H1 (cell line): ENCODE data around the gene GALR2. TPM values are rescaled to one million over a fixed set of nuclear protein-coding genes. Genes with fewer than 3 reads are reported as not detected.

ENCODE experiments used
- CTCF ChIA-PET: fragments of 300-600 bp; sonication (Branson Sonifier 250); formaldehyde crosslinking; loops from one replicate; lab custom pipeline; 2021; ENCODE audit not compliant: partially characterized antibody; lab: Charles Lee
- POLR2A ChIA-PET: fragments of 300-600 bp; sonication (Branson Sonifier 250); formaldehyde crosslinking; loops from one replicate; lab custom pipeline; 2021; ENCODE audit warnings: inconsistent platforms; ENCODE audit not compliant: partially characterized antibody; lab: Charles Lee
- DNase-seq, 2 experiments: peaks; one replicate each; pipeline versions ENCODE4 v3.0.0 to v3.0.0-alpha.2; 2010 to 2022; ENCODE audit warnings: low spot score in 2 of 2, low read depth in 1 of 2, mixed read lengths in 1 of 2
- FAIRE-seq: peaks from 2 replicates; lab custom pipeline; 2011; peaks lifted over from hg19 to GRCh38; lab: Jason Lieb, UNC
- H2AFZ ChIP-seq: 2 replicates; pipeline ENCODE4 v1.8.1; 2012; ENCODE audit warnings: low read length, inconsistent platforms
- H2AK5ac ChIP-seq: 2 replicates; pipeline ENCODE4 v1.6.1; 2013; ENCODE audit warnings: low read depth, low read length
- H2BK120ac ChIP-seq: replicated peaks from 2 replicates; pipeline ENCODE3; 2013; ENCODE audit warnings: low read depth, low read length, inconsistent platforms
- H2BK12ac ChIP-seq: 2 replicates; pipeline ENCODE4 v1.6.1; 2013; ENCODE audit warnings: low read depth, low read length
- H2BK15ac ChIP-seq: 2 replicates; pipeline ENCODE4 v1.6.1; 2013; ENCODE audit warnings: low read length
- H2BK20ac ChIP-seq: 2 replicates; pipeline ENCODE4 v1.6.1; 2013; ENCODE audit warnings: low read length
- H2BK5ac ChIP-seq: 2 replicates; pipeline ENCODE4 v1.6.1; 2013; ENCODE audit warnings: low read depth, low read length
- H3K14ac ChIP-seq: 2 replicates; pipeline ENCODE4 v1.6.1; 2013; ENCODE audit warnings: inconsistent platforms; ENCODE audit not compliant: insufficient read length
- H3K18ac ChIP-seq: 2 replicates; pipeline ENCODE4 v1.6.1; 2013; ENCODE audit warnings: low read length; ENCODE audit errors: extremely low read depth
- H3K23ac ChIP-seq: 2 replicates; pipeline ENCODE4 v1.6.1; 2013; ENCODE audit warnings: inconsistent platforms; ENCODE audit not compliant: insufficient read length
- H3K23me2 ChIP-seq: 2 replicates; pipeline ENCODE4 v1.6.1; 2013; ENCODE audit warnings: low read depth, low read length
- H3K27ac ChIP-seq: 2 replicates; pipeline ENCODE4 v1.6.1; 2011; ENCODE audit warnings: low read depth, low read length, inconsistent platforms
- H3K27me3 ChIP-seq, 4 experiments: replicated peaks in 1 of 4; 1 replicate in 1 of 4; 2 replicates in 3 of 4; pipeline versions ENCODE4 v1.6.1 to v1.8.1; 2011 to 2013; ENCODE audit warnings: low read length in 3 of 4, mild to moderate bottlenecking in 3 of 4, inconsistent platforms in 2 of 4, mixed read lengths in 2 of 4, moderate library complexity in 1 of 4; ENCODE audit not compliant: control insufficient read depth in 3 of 4, insufficient read depth in 3 of 4; ENCODE audit errors: extremely low read depth in 1 of 4
- H3K36me3 ChIP-seq, 4 experiments: 2 replicates each; pipeline versions ENCODE4 v1.6.1 to v1.8.1; 2011 to 2013; ENCODE audit warnings: mild to moderate bottlenecking in 4 of 4, low read length in 3 of 4, moderate library complexity in 2 of 4, control low read depth in 1 of 4, inconsistent platforms in 1 of 4; ENCODE audit not compliant: insufficient read depth in 4 of 4, control insufficient read depth in 2 of 4
- H3K4ac ChIP-seq: replicated peaks from 2 replicates; pipeline ENCODE3; 2013; ENCODE audit warnings: low read length, low read depth, mixed read lengths, inconsistent platforms; ENCODE audit not compliant: insufficient read length
- H3K4me1 ChIP-seq, 4 experiments: replicated peaks in 1 of 4; 1 replicate in 1 of 4; 2 replicates in 3 of 4; pipeline versions ENCODE4 v1.6.1 to v1.8.1; 2011 to 2013; ENCODE audit warnings: low read length in 3 of 4, inconsistent platforms in 2 of 4, mixed read lengths in 1 of 4; ENCODE audit not compliant: insufficient read depth in 4 of 4, control insufficient read depth in 3 of 4
- H3K4me2 ChIP-seq, 2 experiments: 2 replicates each; pipeline versions ENCODE4 v1.6.1 to v1.8.1; 2011 to 2013; ENCODE audit warnings: low read depth in 2 of 2, low read length in 2 of 2, control low read depth in 1 of 2, inconsistent platforms in 1 of 2, mild to moderate bottlenecking in 1 of 2; ENCODE audit not compliant: insufficient read depth in 1 of 2
- H3K4me3 ChIP-seq, 4 experiments: fragments of 200-600, 300-600 bp in 1 of 4; sonication (generic), shearing (Covaris generic), sonication (Bioruptor Twin) in 1 of 4; 2 replicates each; pipeline versions ENCODE4 v1.5.1 to v1.8.1; 2011 to 2016; ENCODE audit warnings: low read length in 4 of 4, low read depth in 3 of 4, control low read depth in 2 of 4, inconsistent platforms in 2 of 4, mild to moderate bottlenecking in 2 of 4, mixed read lengths in 1 of 4, moderate library complexity in 1 of 4; ENCODE audit not compliant: insufficient read depth in 2 of 4; ENCODE audit errors: extremely low read depth in 1 of 4
- H3K56ac ChIP-seq: replicated peaks from 2 replicates; pipeline ENCODE3; 2013; ENCODE audit warnings: low read depth, mild to moderate bottlenecking, mixed read lengths, low read length, inconsistent platforms; ENCODE audit not compliant: insufficient read length
- H3K79me1 ChIP-seq: 2 replicates; pipeline ENCODE4 v1.6.1; 2013; ENCODE audit warnings: low read depth, low read length, control low read depth
- H3K79me2 ChIP-seq, 2 experiments: 2 replicates each; pipeline versions ENCODE4 v1.6.1 to v1.8.1; 2012 to 2013; ENCODE audit warnings: low read length in 2 of 2, mild to moderate bottlenecking in 2 of 2, inconsistent platforms in 1 of 2; ENCODE audit not compliant: insufficient read depth in 2 of 2, control insufficient read depth in 1 of 2
- H3K9ac ChIP-seq, 4 experiments: replicated peaks in 1 of 4; 1 replicate in 1 of 4; 2 replicates in 3 of 4; pipeline versions ENCODE4 v1.6.1 to v1.8.1; 2011 to 2013; ENCODE audit warnings: low read depth in 3 of 4, low read length in 3 of 4, control low read depth in 2 of 4, mild to moderate bottlenecking in 2 of 4, moderate library complexity in 2 of 4, inconsistent platforms in 1 of 4; ENCODE audit errors: extremely low read depth in 1 of 4
- H3K9me3 ChIP-seq, 2 experiments: 2 replicates each; pipeline versions ENCODE4 v1.6.1 to v1.8.1; 2012 to 2013; ENCODE audit warnings: mild to moderate bottlenecking in 2 of 2, moderate library complexity in 2 of 2, control low read depth in 1 of 2, inconsistent platforms in 1 of 2, low read depth in 1 of 2, low read length in 1 of 2, mixed read lengths in 1 of 2; ENCODE audit not compliant: insufficient read depth in 2 of 2
- H4K20me1 ChIP-seq, 2 experiments: replicated peaks in 1 of 2; 2 replicates each; pipeline versions ENCODE3 to v1.8.1; 2011 to 2013; ENCODE audit warnings: inconsistent platforms in 2 of 2, low read length in 2 of 2, mild to moderate bottlenecking in 1 of 2; ENCODE audit not compliant: insufficient read depth in 2 of 2, control insufficient read depth in 1 of 2
- H4K5ac ChIP-seq: 2 replicates; pipeline ENCODE4 v1.6.1; 2013; ENCODE audit warnings: low read length, low read depth, mixed read lengths, inconsistent platforms; ENCODE audit not compliant: insufficient read length
- H4K8ac ChIP-seq: 2 replicates; pipeline ENCODE4 v1.8.0; 2013; ENCODE audit warnings: mild to moderate bottlenecking, moderate library complexity, low read length, inconsistent platforms; ENCODE audit not compliant: insufficient read depth; ENCODE audit errors: extremely low read depth
- H4K91ac ChIP-seq: replicated peaks from 2 replicates; pipeline ENCODE3; 2013; ENCODE audit warnings: low read length, mixed read lengths, inconsistent platforms; ENCODE audit not compliant: insufficient read length
- E2F6 ChIP-seq: IDR thresholded peaks from 2 replicates; pipeline ENCODE4 v1.6.1; 2012; ENCODE audit warnings: inconsistent platforms
- HDAC2 ChIP-seq, 2 experiments: fragments of 300-600 bp in 1 of 2; sonication (generic) in 1 of 2; IDR thresholded peaks; 2 replicates each; pipeline ENCODE4 v1.6.1; 2011 to 2012; ENCODE audit warnings: low read depth in 2 of 2, low read length in 2 of 2, mild to moderate bottlenecking in 2 of 2, moderate library complexity in 2 of 2, borderline replicate concordance in 1 of 2, inconsistent platforms in 1 of 2
- KDM4A ChIP-seq: IDR thresholded peaks from one replicate; pipeline ENCODE4 v1.7.1; 2012; ENCODE audit warnings: low read depth, mild to moderate bottlenecking, moderate library complexity, low read length, inconsistent platforms; ENCODE audit not compliant: severe bottlenecking
- MAFK ChIP-seq: IDR thresholded peaks from 2 replicates; pipeline ENCODE4 v1.6.1; 2012; ENCODE audit warnings: low read depth, mild to moderate bottlenecking, improper control_type of control experiment, low read length
- NRF1 ChIP-seq: IDR thresholded peaks from 2 replicates; pipeline ENCODE4 v1.6.1; 2011; ENCODE audit warnings: mild to moderate bottlenecking, low read depth, low read length, improper control_type of control experiment
- PHF8 ChIP-seq: fragments of 200-600 bp; sonication (generic); conservative IDR thresholded peaks from 2 replicates; pipeline ENCODE4 v1.7.1; 2012; ENCODE audit warnings: low read depth, mild to moderate bottlenecking, inconsistent platforms, low read length, moderate library complexity
- SIN3A ChIP-seq, 2 experiments: IDR thresholded peaks in 1 of 2; conservative IDR thresholded peaks in 1 of 2; 2 replicates each; pipeline ENCODE4 v1.6.1; 2011 to 2012; ENCODE audit warnings: low read length in 2 of 2, improper control_type of control experiment in 1 of 2, low read depth in 1 of 2, mild to moderate bottlenecking in 1 of 2
- TEAD4 ChIP-seq: IDR thresholded peaks from 2 replicates; pipeline ENCODE4 v1.6.1; 2012; ENCODE audit warnings: low read depth, low read length, inconsistent platforms, mixed read lengths
- WGBS, 2 experiments: shearing (Covaris generic) in 1 of 2; methylation state at CpG; one replicate each; pipeline versions ENCODE4 v1.1.6 to v1.1.7; 2013 to 2015; ENCODE audit warnings: low lambda C conversion rate in 2 of 2, mixed read lengths in 2 of 2, inconsistent platforms in 1 of 2, low coverage in 1 of 2, missing lambda C conversion rate in 1 of 2; ENCODE audit not compliant: insufficient replicate concordance in 2 of 2, insufficient coverage in 1 of 2, insufficient read length in 1 of 2; ENCODE audit errors: extremely low coverage in 1 of 2, missing lambda C conversion rate in 1 of 2; 5-methylcytosine and 5-hydroxymethylcytosine counted together
- polyA plus RNA-seq, 7 experiments: library from polyadenylated mRNA; depleted of rRNA in 3 of 7; stranded (reverse) in 5 of 7; unstranded in 2 of 7; fragments of >200 nt in 5 of 7; fragments of 200-250 nt in 2 of 7; gene quantifications; 1 replicate in 5 of 7; 2 replicates in 1 of 7; 4 replicates in 1 of 7; pipeline versions ENCODE4 v1.2.1 to v1.2.3, GENCODE V29; 2011 to 2013; ENCODE audit warnings: missing spikeins in 2 of 7, mixed read lengths in 2 of 7
- total RNA-seq: library from RNA; stranded (reverse); fragmentation: NEBNext Ultra II Directional; extraction: Animal tissue kit (Norgen Biotek cat#: 25700); gene quantifications from 2 replicates; pipeline ENCODE4 v1.2.1, GENCODE V29; 2021

GALR2 gene
- total and polyA plus RNA-seq, 2 of the 8 experiments (the other 6 are each of a cell fraction or from before 2014, with no cell fraction given) = 0.86 to 2.2 TPM

GRCh38 chr17:76103274-76104139 lies 28.9 kb downstream of the GALR2 start, which contains the start of gene EXOC7:
Gene EXOC7, minus strand, starts transcription at chr17:76103787. Its CDS starts 95 bp downstream, at chr17:76103692.
- H3K79me2 ChIP-seq = peaks cover 5 to 8% of the 10 kb centered on the region in 2 experiments; a peak in 3 of 4 replicates
- peak within 1 kb of the TSS; percentile 32 for H4K91ac ChIP-seq
- H3K14ac ChIP-seq = no peak within 1 kb of the TSS
- peak within 1 kb of the TSS; percentile 75 for H4K5ac ChIP-seq
- FAIRE-seq (no peak), DNase-seq (peak; percentile 73 to 98)
- peaks cover 8% of the 10 kb centered on the region for H3K79me1 ChIP-seq
- H2AK5ac ChIP-seq = peak within 1 kb of the TSS; percentile 3; the same call in 1 of the 2 replicates
- peak within 1 kb of the TSS; percentile 99 for H3K18ac ChIP-seq
- H4K8ac ChIP-seq = peak within 1 kb of the TSS; percentile 96
- no peaks in the 10 kb centered on the region for H4K20me1 ChIP-seq
- H3K4me3 ChIP-seq = peak within 1 kb of the TSS; percentile 53 to 81 (median 73)
- no peaks in the 10 kb centered on the region for H3K27me3 ChIP-seq
- CTCF ChIA-PET = interaction anchor here (0.8 to 41.5 kb wide), 19 partner anchors 10 to 326 kb away, joined by 3 to 778 read pairs (median 4); partner anchors contain the start of genes FOXJ1 and GALR2
- H2BK15ac ChIP-seq = peak within 1 kb of the TSS; percentile 85; the same call in 1 of the 2 replicates
- no peak within 1 kb of the TSS for H2BK120ac ChIP-seq
- peak within 1 kb of the TSS; percentile 97 for H3K4ac ChIP-seq
- peaks cover 9% of the 10 kb centered on the region; the same call in 1 of the 2 replicates for H3K23me2 ChIP-seq
- 11% methylated on average over 44 of the region's 55 CpGs; no CpG with 5 or more reads in 1 of the 2 experiments for WGBS, 2 experiments
- H3K9ac ChIP-seq = peak within 1 kb of the TSS; percentile 38 to 85 (median 71)
- 0 out of 2 replicates have a peak within 1 kb of the TSS, but pooled peaks have one; percentile 87 for H2BK12ac ChIP-seq
- peak within 1 kb of the TSS; percentile 78 to 97 for H3K4me2 ChIP-seq
- POLR2A ChIA-PET = interaction anchor here (0.7 to 4.6 kb wide), 22 partner anchors 7 to 209 kb away, joined by 3 to 23 read pairs (median 4); partner anchors contain the start of genes CDK3, GALR2, MRPL38 and SRP68
- H2BK20ac ChIP-seq = no peak within 1 kb of the TSS
- H2AFZ ChIP-seq = peak within 1 kb of the TSS; percentile 63; the same call in 1 of the 2 replicates
- H3K27ac ChIP-seq = peak within 1 kb of the TSS; percentile 78
- H3K4me1 ChIP-seq = peaks cover 6 to 16% (median 9%) of the 10 kb centered on the region in 4 experiments; a peak in 6 of 7 replicates
- H3K56ac ChIP-seq = peak within 1 kb of the TSS; percentile 3
- no peak within 1 kb of the TSS for H3K23ac ChIP-seq
- H3K9me3 ChIP-seq = no peaks in the 10 kb centered on the region
- H2BK5ac ChIP-seq = peak within 1 kb of the TSS; percentile 86
- peaks cover 8 to 28% (median 12%) of the 10 kb centered on the region in 4 experiments for H3K36me3 ChIP-seq
- peak; percentile 23 to 68; a peak in 2 of 4 replicates for TF ChIP-seq HDAC2 (IDR thresholded peaks at IDR 0.05; ENCODE audit: borderline replicate concordance in 1 of 2, low read depth in 2 of 2, low read length in 2 of 2)
- peak; percentile 85 for TF ChIP-seq PHF8
- no peak for TF ChIP-seq MAFK
- 0 out of 2 replicates have a peak, but pooled peaks have one; percentile 46 for TF ChIP-seq NRF1
- TF ChIP-seq TEAD4 = 0 out of 2 replicates have a peak, but pooled peaks have one; percentile 17
- TF ChIP-seq E2F6 = peak; percentile 58
- peak in 1 of 2 experiments; percentile 6; a peak in 1 of 4 replicates for TF ChIP-seq SIN3A (conservative IDR thresholded peaks at IDR 0.05 in 1 of 2, IDR thresholded peaks at IDR 0.05 in 1 of 2; ENCODE audit: low read depth in 1 of 2, low read length in 2 of 2)
- peak; percentile 98 for TF ChIP-seq KDM4A
